ENCODE results near the gene IL17RC.
"Not testable (repeated sequence)": the region's sequence is repeated elsewhere in the genome, so short reads cannot be mapped to it uniquely, and the experiment has no call there.

IL17RC gene

GRCh38 chr3:9935966-9936510, 19.1 kb downstream of the IL17RC start:
- Mint-ChIP-seq H3K9me3 (no peaks in the 10 kb centered on the region), H3K36me3 (ENCODE audit: insufficient read depth) (peaks cover 27% of the 10 kb centered on the region), H3K27ac (peak overlapping the region in 1 of 2 donors; percentile 100), H3K4me1 (ENCODE audit: low read depth in 2 of 2) (peaks cover 28 to 36% of the 10 kb centered on the region in 2 donors), H3K27me3 (no peaks in the 10 kb centered on the region), H3K4me3 (peak overlapping the region in 1 of 2 donors; percentile 25)
- DNase-seq (no peak), ATAC-seq (replicated peaks) (no peak)

GRCh38 chr3:9937486-9938238, 20.8 kb downstream of the IL17RC start:
- no peak overlapping the region for H3K27ac Mint-ChIP-seq
- DNase-seq (no peak), ATAC-seq (replicated peaks) (no peak)
- H3K4me1 Mint-ChIP-seq (ENCODE audit: low read depth in 2 of 2) = peaks cover 25 to 27% of the 10 kb centered on the region in 2 donors
- H3K4me3 Mint-ChIP-seq = no peak overlapping the region
- H3K36me3 Mint-ChIP-seq (ENCODE audit: insufficient read depth) = peaks cover 22% of the 10 kb centered on the region
- no peaks in the 10 kb centered on the region for H3K27me3 Mint-ChIP-seq
- H3K9me3 Mint-ChIP-seq = no peaks in the 10 kb centered on the region

- peaks cover 19 to 23% of the 10 kb centered on the region in 2 donors for H3K4me1 Mint-ChIP-seq (ENCODE audit: low read depth in 2 of 2)
- DNase-seq (no peak), ATAC-seq (replicated peaks) (no peak)
- H3K4me3 Mint-ChIP-seq = no peak overlapping the region
- peaks cover 9% of the 10 kb centered on the region for H3K36me3 Mint-ChIP-seq (ENCODE audit: insufficient read depth)
- H3K27me3 Mint-ChIP-seq = no peaks in the 10 kb centered on the region
- H3K27ac Mint-ChIP-seq = no peak overlapping the region
- H3K9me3 Mint-ChIP-seq = no peaks in the 10 kb centered on the region
Observed at GRCh38 chr3:9938966-9939365, 22.1 kb downstream of the IL17RC start.

- H3K9me3 Mint-ChIP-seq; H3K27me3 Mint-ChIP-seq; DNase-seq; H3K36me3 Mint-ChIP-seq (ENCODE audit: insufficient read depth); ATAC-seq (replicated peaks); H3K27ac Mint-ChIP-seq; H3K4me3 Mint-ChIP-seq: not testable (repeated sequence)
- peaks cover 9 to 13% of the 10 kb centered on the region in 2 donors for H3K4me1 Mint-ChIP-seq (ENCODE audit: low read depth in 2 of 2)
Observed at GRCh38 chr3:9939906-9940305, 23.0 kb downstream of the IL17RC start.

- H3K9me3 Mint-ChIP-seq = no peaks in the 10 kb centered on the region
- H3K27me3 Mint-ChIP-seq = no peaks in the 10 kb centered on the region
- H3K36me3 Mint-ChIP-seq (ENCODE audit: insufficient read depth) = peaks cover 6% of the 10 kb centered on the region
- peaks cover under 1 to 5% of the 10 kb centered on the region in 2 donors for H3K4me1 Mint-ChIP-seq (ENCODE audit: low read depth in 2 of 2)
- no peak for ATAC-seq (replicated peaks)
- no peak overlapping the region for H3K4me3 Mint-ChIP-seq
- H3K27ac Mint-ChIP-seq = no peak overlapping the region
- DNase-seq = no peak
Observed at GRCh38 chr3:9940746-9941145, 23.8 kb downstream of the IL17RC start.

GRCh38 chr3:9942164-9942563, 25.3 kb downstream of the IL17RC start:
- H3K36me3 Mint-ChIP-seq (ENCODE audit: insufficient read depth) = peaks cover 6% of the 10 kb centered on the region
- no peak for ATAC-seq (replicated peaks)
- H3K4me1 Mint-ChIP-seq (ENCODE audit: low read depth in 2 of 2) = peaks cover 0 to 3% of the 10 kb centered on the region in 2 donors
- peak overlapping the region in 1 of 2 donors; percentile 60 for H3K27ac Mint-ChIP-seq
- no peak for DNase-seq
- no peaks in the 10 kb centered on the region for H3K9me3 Mint-ChIP-seq
- H3K4me3 Mint-ChIP-seq = no peak overlapping the region
- no peaks in the 10 kb centered on the region for H3K27me3 Mint-ChIP-seq

GRCh38 chr3:9942934-9943690, 26.2 kb downstream of the IL17RC start:
- no peak for DNase-seq
- H3K27ac Mint-ChIP-seq = no peak overlapping the region

GRCh38 chr3:9944271-9944670, 27.4 kb downstream of the IL17RC start:
- Mint-ChIP-seq H3K4me1 (ENCODE audit: low read depth in 2 of 2) (peaks cover 0 to 3% of the 10 kb centered on the region in 2 donors), H3K36me3 (ENCODE audit: insufficient read depth) (peaks cover 3% of the 10 kb centered on the region), H3K9me3 (no peaks in the 10 kb centered on the region), H3K27ac (no peak overlapping the region), H3K27me3 (no peaks in the 10 kb centered on the region), H3K4me3 (no peak overlapping the region)
- no peak for DNase-seq
- no peak for ATAC-seq (replicated peaks)

More at GRCh38 chr3:9942934-9943690, 26.2 kb downstream of the IL17RC start:
- no peak overlapping the region for H3K4me3 Mint-ChIP-seq
- ATAC-seq (replicated peaks) = no peak
- H3K36me3 Mint-ChIP-seq (ENCODE audit: insufficient read depth) = peaks cover 6% of the 10 kb centered on the region
- peaks cover 0 to 3% of the 10 kb centered on the region in 2 donors for H3K4me1 Mint-ChIP-seq (ENCODE audit: low read depth in 2 of 2)
- H3K27me3 Mint-ChIP-seq = no peaks in the 10 kb centered on the region
- H3K9me3 Mint-ChIP-seq = no peaks in the 10 kb centered on the region

- Mint-ChIP-seq H3K36me3 (ENCODE audit: insufficient read depth) (peaks cover 5% of the 10 kb centered on the region), H3K9me3 (no peaks in the 10 kb centered on the region), H3K27me3 (no peaks in the 10 kb centered on the region), H3K4me3 (peak overlapping the region in 1 of 2 donors; percentile 43), H3K4me1 (ENCODE audit: low read depth in 2 of 2) (peaks cover 0 to 5% of the 10 kb centered on the region in 2 donors), H3K27ac (no peak overlapping the region)
- ATAC-seq (replicated peaks) = no peak
- DNase-seq = no peak
Observed at GRCh38 chr3:9945358-9945757, 28.5 kb downstream of the IL17RC start.

GRCh38 chr3:9946112-9947024, 29.5 kb downstream of the IL17RC start:
- Mint-ChIP-seq H3K9me3 (no peaks in the 10 kb centered on the region), H3K27me3 (no peaks in the 10 kb centered on the region), H3K4me3 (peak overlapping the region; percentile 75 to 86), H3K27ac (peak overlapping the region; percentile 72 to 89), H3K36me3 (ENCODE audit: insufficient read depth) (peaks cover 7% of the 10 kb centered on the region), H3K4me1 (ENCODE audit: low read depth in 2 of 2) (peaks cover 7 to 10% of the 10 kb centered on the region in 2 donors)
- peak; percentile 93 for ATAC-seq (replicated peaks)
- DNase-seq = peak; percentile 59 to 83 (median 78)

GRCh38 chr3:9947025-9947995, 30.4 kb downstream of the IL17RC start:
- peaks cover 7% of the 10 kb centered on the region for H3K36me3 Mint-ChIP-seq (ENCODE audit: insufficient read depth)
- ATAC-seq (replicated peaks) = no peak
- H3K4me3 Mint-ChIP-seq = no peak overlapping the region

GRCh38 chr3:9948586-9948985, 31.7 kb downstream of the IL17RC start:
- Mint-ChIP-seq H3K36me3 (ENCODE audit: insufficient read depth) (peaks cover 7% of the 10 kb centered on the region), H3K4me3 (no peak overlapping the region), H3K27ac (no peak overlapping the region), H3K27me3 (no peaks in the 10 kb centered on the region), H3K9me3 (no peaks in the 10 kb centered on the region), H3K4me1 (ENCODE audit: low read depth in 2 of 2) (peaks cover 12 to 19% of the 10 kb centered on the region in 2 donors)
- ATAC-seq (replicated peaks) (no peak), DNase-seq (no peak)

More at GRCh38 chr3:9947025-9947995, 30.4 kb downstream of the IL17RC start:
- H3K4me1 Mint-ChIP-seq (ENCODE audit: low read depth in 2 of 2) = peaks cover 11 to 15% of the 10 kb centered on the region in 2 donors
- no peaks in the 10 kb centered on the region for H3K27me3 Mint-ChIP-seq
- no peak for DNase-seq
- H3K27ac Mint-ChIP-seq = no peak overlapping the region
- no peaks in the 10 kb centered on the region for H3K9me3 Mint-ChIP-seq
